NAMALWA (cell line): Measurements from ENCODE around the gene OR11A1.

ENCODE experiments used
- DNase-seq: peaks from one replicate; pipeline ENCODE4 v3.0.0-alpha.2; 2015; ENCODE audit warnings: low spot score

Gene OR11A1

DNA sequence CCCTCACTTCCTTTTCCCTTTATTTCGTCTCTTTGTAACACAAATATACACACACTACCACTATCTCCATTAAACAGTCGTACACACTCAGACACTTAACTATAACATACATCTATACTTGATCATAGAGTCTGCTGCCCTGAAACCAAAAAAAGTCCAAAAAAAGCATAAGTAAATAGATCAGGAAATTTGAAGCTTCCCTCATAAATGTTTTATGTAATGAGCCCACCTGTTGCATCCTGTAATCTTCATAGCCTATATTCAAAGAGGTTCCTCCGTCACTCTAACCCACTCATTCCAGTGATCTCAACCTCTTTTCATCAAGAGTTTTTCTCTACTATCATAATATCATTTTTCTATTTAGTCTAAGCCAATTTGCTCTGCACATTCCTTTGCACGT, 68.3 kb downstream of the OR11A1 start:
- DNase-seq: no peak

- peak; percentile 28 for DNase-seq
Observed at GRCh38 chr6:29376003-29376402, 80.9 kb downstream of the OR11A1 start.
